Panc1 (cell line): Measurements from ENCODE around the gene GLI3.

Source experiments
- POLR2AphosphoS5 ChIP-seq: IDR thresholded peaks from 2 replicates; pipeline ENCODE4 v1.6.1; 2012; ENCODE audit warnings: mild to moderate bottlenecking, low read depth, low read length, moderate library complexity
- SIN3A ChIP-seq: IDR thresholded peaks from 2 replicates; pipeline ENCODE4 v1.6.1; 2012; ENCODE audit warnings: low read depth, mild to moderate bottlenecking, low read length, moderate library complexity, borderline replicate concordance; ENCODE audit not compliant: insufficient read depth
- TCF7L2 ChIP-seq: IDR thresholded peaks from 2 replicates; pipeline ENCODE4 v1.6.1; 2011; ENCODE audit warnings: mild to moderate bottlenecking, low read depth, low read length, inconsistent platforms
- TF ChIP-seq, protein P1 (sequence below): fragments of 450-650 bp; IDR thresholded peaks from 2 replicates; pipeline ENCODE4 v1.5.1; 2017; ENCODE audit warnings: mild to moderate bottlenecking
- TF ChIP-seq, protein P2 (sequence below), 2 experiments: IDR thresholded peaks; 2 replicates each; pipeline ENCODE4 v1.6.1; 2011 to 2012; ENCODE audit warnings: low read depth in 2 of 2, control low read depth in 1 of 2, low read length in 1 of 2, mild to moderate bottlenecking in 1 of 2, moderate library complexity in 1 of 2; ENCODE audit not compliant: insufficient read depth in 1 of 2

DNA sequence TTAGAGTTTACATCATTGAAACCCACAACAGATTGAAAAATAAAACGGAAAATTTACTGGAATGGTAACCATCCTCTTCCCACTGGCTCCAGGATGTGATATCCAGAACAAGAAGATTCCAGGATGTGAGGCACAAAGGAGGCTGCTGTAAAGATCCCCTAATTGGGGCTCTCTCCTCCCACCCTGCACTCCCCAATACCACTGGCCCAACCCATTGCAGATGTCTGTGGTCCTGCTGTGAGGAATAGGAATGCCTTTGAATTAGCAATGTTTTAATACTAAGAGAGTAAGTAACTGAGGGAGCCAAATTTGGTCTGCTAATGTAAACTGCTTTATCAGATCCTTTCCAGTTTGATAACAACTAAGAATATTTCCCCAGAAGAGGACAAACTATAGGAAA is 308.2 kb downstream of the GLI3 start:
- TF ChIP-seq, protein P1, sequence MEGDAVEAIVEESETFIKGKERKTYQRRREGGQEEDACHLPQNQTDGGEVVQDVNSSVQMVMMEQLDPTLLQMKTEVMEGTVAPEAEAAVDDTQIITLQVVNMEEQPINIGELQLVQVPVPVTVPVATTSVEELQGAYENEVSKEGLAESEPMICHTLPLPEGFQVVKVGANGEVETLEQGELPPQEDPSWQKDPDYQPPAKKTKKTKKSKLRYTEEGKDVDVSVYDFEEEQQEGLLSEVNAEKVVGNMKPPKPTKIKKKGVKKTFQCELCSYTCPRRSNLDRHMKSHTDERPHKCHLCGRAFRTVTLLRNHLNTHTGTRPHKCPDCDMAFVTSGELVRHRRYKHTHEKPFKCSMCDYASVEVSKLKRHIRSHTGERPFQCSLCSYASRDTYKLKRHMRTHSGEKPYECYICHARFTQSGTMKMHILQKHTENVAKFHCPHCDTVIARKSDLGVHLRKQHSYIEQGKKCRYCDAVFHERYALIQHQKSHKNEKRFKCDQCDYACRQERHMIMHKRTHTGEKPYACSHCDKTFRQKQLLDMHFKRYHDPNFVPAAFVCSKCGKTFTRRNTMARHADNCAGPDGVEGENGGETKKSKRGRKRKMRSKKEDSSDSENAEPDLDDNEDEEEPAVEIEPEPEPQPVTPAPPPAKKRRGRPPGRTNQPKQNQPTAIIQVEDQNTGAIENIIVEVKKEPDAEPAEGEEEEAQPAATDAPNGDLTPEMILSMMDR = no peak
- TF ChIP-seq SIN3A = no peak
- TF ChIP-seq POLR2AphosphoS5 = no peak
- TF ChIP-seq, protein P2, sequence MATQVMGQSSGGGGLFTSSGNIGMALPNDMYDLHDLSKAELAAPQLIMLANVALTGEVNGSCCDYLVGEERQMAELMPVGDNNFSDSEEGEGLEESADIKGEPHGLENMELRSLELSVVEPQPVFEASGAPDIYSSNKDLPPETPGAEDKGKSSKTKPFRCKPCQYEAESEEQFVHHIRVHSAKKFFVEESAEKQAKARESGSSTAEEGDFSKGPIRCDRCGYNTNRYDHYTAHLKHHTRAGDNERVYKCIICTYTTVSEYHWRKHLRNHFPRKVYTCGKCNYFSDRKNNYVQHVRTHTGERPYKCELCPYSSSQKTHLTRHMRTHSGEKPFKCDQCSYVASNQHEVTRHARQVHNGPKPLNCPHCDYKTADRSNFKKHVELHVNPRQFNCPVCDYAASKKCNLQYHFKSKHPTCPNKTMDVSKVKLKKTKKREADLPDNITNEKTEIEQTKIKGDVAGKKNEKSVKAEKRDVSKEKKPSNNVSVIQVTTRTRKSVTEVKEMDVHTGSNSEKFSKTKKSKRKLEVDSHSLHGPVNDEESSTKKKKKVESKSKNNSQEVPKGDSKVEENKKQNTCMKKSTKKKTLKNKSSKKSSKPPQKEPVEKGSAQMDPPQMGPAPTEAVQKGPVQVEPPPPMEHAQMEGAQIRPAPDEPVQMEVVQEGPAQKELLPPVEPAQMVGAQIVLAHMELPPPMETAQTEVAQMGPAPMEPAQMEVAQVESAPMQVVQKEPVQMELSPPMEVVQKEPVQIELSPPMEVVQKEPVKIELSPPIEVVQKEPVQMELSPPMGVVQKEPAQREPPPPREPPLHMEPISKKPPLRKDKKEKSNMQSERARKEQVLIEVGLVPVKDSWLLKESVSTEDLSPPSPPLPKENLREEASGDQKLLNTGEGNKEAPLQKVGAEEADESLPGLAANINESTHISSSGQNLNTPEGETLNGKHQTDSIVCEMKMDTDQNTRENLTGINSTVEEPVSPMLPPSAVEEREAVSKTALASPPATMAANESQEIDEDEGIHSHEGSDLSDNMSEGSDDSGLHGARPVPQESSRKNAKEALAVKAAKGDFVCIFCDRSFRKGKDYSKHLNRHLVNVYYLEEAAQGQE (IDR thresholded peaks at IDR 0.05; ENCODE audit: insufficient read depth in 1 of 2, low read depth in 2 of 2, low read length in 1 of 2) = no peak
- no peak for TF ChIP-seq TCF7L2
